Measurements from ENCODE around the gene SMYD3.

DNA sequence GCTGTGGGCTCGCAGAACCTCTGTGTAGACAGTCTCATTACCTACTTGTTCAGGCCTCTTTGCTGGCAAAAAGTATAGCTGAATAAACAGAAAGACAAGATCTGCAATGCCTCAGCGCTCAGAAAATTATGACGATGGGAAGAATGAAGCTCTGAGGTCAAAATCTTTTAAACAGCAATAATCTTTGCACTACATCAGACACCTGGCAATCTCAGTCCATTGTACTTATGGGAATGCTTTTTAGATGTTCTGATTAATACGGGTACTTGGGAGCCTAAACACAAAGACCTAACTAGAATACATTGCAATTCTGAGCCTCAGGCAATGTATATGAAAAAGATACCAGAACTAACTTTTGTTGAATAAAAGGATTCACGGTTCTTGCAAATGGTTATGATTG is 410.7 kb downstream of the SMYD3 start:
- TF ChIP-seq, protein P1, sequence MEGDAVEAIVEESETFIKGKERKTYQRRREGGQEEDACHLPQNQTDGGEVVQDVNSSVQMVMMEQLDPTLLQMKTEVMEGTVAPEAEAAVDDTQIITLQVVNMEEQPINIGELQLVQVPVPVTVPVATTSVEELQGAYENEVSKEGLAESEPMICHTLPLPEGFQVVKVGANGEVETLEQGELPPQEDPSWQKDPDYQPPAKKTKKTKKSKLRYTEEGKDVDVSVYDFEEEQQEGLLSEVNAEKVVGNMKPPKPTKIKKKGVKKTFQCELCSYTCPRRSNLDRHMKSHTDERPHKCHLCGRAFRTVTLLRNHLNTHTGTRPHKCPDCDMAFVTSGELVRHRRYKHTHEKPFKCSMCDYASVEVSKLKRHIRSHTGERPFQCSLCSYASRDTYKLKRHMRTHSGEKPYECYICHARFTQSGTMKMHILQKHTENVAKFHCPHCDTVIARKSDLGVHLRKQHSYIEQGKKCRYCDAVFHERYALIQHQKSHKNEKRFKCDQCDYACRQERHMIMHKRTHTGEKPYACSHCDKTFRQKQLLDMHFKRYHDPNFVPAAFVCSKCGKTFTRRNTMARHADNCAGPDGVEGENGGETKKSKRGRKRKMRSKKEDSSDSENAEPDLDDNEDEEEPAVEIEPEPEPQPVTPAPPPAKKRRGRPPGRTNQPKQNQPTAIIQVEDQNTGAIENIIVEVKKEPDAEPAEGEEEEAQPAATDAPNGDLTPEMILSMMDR (IDR thresholded peaks at IDR 0.05; ENCODE audit: insufficient read depth, low read length, poor library complexity, severe bottlenecking): no peak
- TF ChIP-seq EZH2phosphoT487 (conservative IDR thresholded peaks at IDR 0.05; ENCODE audit: low read length): no peak
